ENCODE data around the gene NISCH. TPM values are rescaled to one million over a fixed set of nuclear protein-coding genes. Genes with fewer than 3 reads are reported as not detected.

The NISCH gene
- total RNA-seq, 1 experiment from 2014 or later, result 60.4 TPM

DNA sequence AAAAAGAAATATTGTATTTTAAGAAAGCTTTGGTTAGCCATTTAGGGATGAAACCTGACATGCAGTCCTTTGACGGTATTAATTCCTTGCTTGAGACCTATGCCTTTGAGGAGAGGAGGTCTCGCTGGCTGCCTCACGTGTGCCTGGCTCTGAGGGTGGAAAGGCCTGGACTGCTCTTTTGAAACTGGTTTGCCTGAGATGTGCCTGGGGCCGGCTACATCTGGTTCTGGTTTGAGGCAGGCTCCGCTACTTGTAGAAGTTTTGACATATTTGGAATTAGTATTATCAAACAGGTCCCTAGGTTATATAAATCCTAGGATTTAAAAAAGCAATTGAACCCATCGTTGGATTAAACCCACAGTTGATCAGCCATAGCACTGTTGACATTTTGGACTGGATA lies 6.5 kb downstream of the NISCH start:
- H3K4me2 ChIP-seq (ENCODE audit: low read length), result no peak overlapping the region
- no peaks in the 10 kb centered on the region for H3K9me2 ChIP-seq (replicated peaks; ENCODE audit: low read length)
- ATAC-seq (no peak), DNase-seq (no peak)
- H3K9ac ChIP-seq (ENCODE audit: low read length), result no peak overlapping the region
- no peak overlapping the region for H2AFZ ChIP-seq (ENCODE audit: low read length)
- peaks cover 10% of the 10 kb centered on the region for H3K79me2 ChIP-seq (ENCODE audit: low read length)
- TF ChIP-seq EZH2phosphoT487 (IDR thresholded peaks at IDR 0.05; ENCODE audit: borderline replicate concordance, low read length) (no peak), EZH2 (IDR thresholded peaks at IDR 0.05; ENCODE audit: low read length, unreplicated experiment) (no peak)
- TF ChIP-seq, protein P1, sequence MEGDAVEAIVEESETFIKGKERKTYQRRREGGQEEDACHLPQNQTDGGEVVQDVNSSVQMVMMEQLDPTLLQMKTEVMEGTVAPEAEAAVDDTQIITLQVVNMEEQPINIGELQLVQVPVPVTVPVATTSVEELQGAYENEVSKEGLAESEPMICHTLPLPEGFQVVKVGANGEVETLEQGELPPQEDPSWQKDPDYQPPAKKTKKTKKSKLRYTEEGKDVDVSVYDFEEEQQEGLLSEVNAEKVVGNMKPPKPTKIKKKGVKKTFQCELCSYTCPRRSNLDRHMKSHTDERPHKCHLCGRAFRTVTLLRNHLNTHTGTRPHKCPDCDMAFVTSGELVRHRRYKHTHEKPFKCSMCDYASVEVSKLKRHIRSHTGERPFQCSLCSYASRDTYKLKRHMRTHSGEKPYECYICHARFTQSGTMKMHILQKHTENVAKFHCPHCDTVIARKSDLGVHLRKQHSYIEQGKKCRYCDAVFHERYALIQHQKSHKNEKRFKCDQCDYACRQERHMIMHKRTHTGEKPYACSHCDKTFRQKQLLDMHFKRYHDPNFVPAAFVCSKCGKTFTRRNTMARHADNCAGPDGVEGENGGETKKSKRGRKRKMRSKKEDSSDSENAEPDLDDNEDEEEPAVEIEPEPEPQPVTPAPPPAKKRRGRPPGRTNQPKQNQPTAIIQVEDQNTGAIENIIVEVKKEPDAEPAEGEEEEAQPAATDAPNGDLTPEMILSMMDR (conservative IDR thresholded peaks at IDR 0.05; ENCODE audit: low read depth, low read length), result no peak
- H3K4me1 ChIP-seq (ENCODE audit: insufficient read depth, low read length), result peaks cover under 1% of the 10 kb centered on the region; the same call in 1 of the 2 replicates
- POLR2A ChIA-PET (ENCODE audit: unreplicated experiment), result interaction anchor here (0.7 kb wide), 1 partner anchor 19 kb away, joined by 10 read pairs; no protein-coding TSS in a partner anchor
- H3K27ac ChIP-seq (ENCODE audit: low read length), result no peak overlapping the region
- BruUV-seq (replicated peaks), result no TSS peak
- H3K9me3 ChIP-seq (ENCODE audit: low read length), result no peaks in the 10 kb centered on the region
- CTCF ChIA-PET, result no interaction called here
- no peaks in the 10 kb centered on the region for H3K27me3 ChIP-seq (ENCODE audit: low read length)
- no peak overlapping the region for H3K4me3 ChIP-seq (ENCODE audit: low read length)
- intact Hi-C loops (cut with micrococcal nuclease), result no loop called here
- H4K20me1 ChIP-seq (ENCODE audit: low read length), result no peaks in the 10 kb centered on the region
- peaks cover 41% of the 10 kb centered on the region for H3K36me3 ChIP-seq (ENCODE audit: low read depth, low read length)
- no peaks in the 10 kb centered on the region for H3F3A ChIP-seq (ENCODE audit: low read length, unreplicated experiment)

DNA sequence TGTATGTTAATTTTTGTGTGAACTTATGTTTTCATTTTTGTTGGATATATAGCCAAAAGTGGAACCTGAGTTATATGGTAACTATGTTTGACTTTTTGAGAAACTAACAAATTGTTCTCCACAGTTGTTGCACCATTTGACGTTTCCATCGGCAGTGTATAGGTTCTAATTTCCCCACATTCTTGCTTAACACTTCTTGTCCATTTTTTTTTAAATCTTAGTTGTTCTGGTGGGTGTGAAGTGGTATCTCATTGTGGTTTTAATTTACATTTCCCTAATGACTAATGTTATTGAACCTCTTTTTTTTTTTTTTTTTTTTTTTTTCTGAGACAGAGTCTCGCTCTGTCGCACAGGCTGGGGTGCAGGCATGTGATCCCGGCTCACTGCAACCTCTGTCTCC lies 8.0 kb downstream of the NISCH start:
- POLR2A ChIA-PET (ENCODE audit: unreplicated experiment), result no interaction called here
- peaks cover 39% of the 10 kb centered on the region for H3K36me3 ChIP-seq (ENCODE audit: low read depth, low read length)
- BruUV-seq (replicated peaks), result no TSS peak

DNA sequence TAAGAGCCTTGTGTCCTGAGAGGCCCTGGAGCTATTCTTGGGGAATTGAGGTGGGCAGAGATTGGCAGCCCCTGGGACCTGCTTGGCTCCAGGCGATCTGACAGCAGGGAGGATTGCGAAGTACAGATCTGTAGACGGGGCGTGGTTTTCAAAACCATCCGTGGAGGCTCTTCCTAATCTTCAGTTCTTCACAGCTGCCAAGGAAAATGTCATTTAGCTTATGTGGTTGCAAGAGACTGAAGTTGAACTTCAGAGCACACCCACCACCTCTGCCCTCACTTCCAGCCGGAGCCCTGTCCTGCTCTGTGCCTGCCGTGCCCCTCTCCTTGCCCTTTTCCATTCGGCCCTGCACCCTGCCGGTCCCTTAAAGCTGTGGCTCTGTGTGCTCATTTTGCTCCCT lies 12.9 kb downstream of the NISCH start:
- ChIA-PET CTCF (interaction anchor here (0.6 kb wide), 1 partner anchor 39 kb away, joined by 3 read pairs; no protein-coding TSS in a partner anchor), POLR2A (ENCODE audit: unreplicated experiment) (no interaction called here)
- TF ChIP-seq EZH2 (IDR thresholded peaks at IDR 0.05; ENCODE audit: low read length, unreplicated experiment) (no peak), EZH2phosphoT487 (IDR thresholded peaks at IDR 0.05; ENCODE audit: borderline replicate concordance, low read length) (no peak)
- TF ChIP-seq, protein P1 (conservative IDR thresholded peaks at IDR 0.05; ENCODE audit: low read depth, low read length), result no peak
- no peaks in the 10 kb centered on the region for H3K9me2 ChIP-seq (replicated peaks; ENCODE audit: low read length)
- intact Hi-C loops (cut with micrococcal nuclease), result no loop called here
- H3K4me3 ChIP-seq (ENCODE audit: low read length), result no peak overlapping the region
- BruUV-seq (replicated peaks), result no TSS peak
- H3K9me3 ChIP-seq (ENCODE audit: low read length), result no peaks in the 10 kb centered on the region
- DNase-seq (no peak), ATAC-seq (no peak)
- H3F3A ChIP-seq (ENCODE audit: low read length, unreplicated experiment), result no peaks in the 10 kb centered on the region
- H3K9ac ChIP-seq (ENCODE audit: low read length), result no peak overlapping the region
- peaks cover 12% of the 10 kb centered on the region; the same call in 1 of the 2 replicates for H3K79me2 ChIP-seq (ENCODE audit: low read length)
- H3K36me3 ChIP-seq (ENCODE audit: low read depth, low read length), result peaks cover 19% of the 10 kb centered on the region
- no peak overlapping the region for H2AFZ ChIP-seq (ENCODE audit: low read length)
- H3K27ac ChIP-seq (ENCODE audit: low read length), result no peak overlapping the region
- no peaks in the 10 kb centered on the region for H3K4me1 ChIP-seq (ENCODE audit: insufficient read depth, low read length)
- no peak overlapping the region for H3K4me2 ChIP-seq (ENCODE audit: low read length)
- H3K27me3 ChIP-seq (ENCODE audit: low read length), result no peaks in the 10 kb centered on the region
- H4K20me1 ChIP-seq (ENCODE audit: low read length), result no peaks in the 10 kb centered on the region; the same call in 1 of the 2 replicates

More for the DNA sequence above, 8.0 kb downstream of the NISCH start:
- no peak overlapping the region for H3K9ac ChIP-seq (ENCODE audit: low read length)
- TF ChIP-seq EZH2 (IDR thresholded peaks at IDR 0.05; ENCODE audit: low read length, unreplicated experiment) (no peak), EZH2phosphoT487 (IDR thresholded peaks at IDR 0.05; ENCODE audit: borderline replicate concordance, low read length) (no peak)
- TF ChIP-seq, protein P1 (conservative IDR thresholded peaks at IDR 0.05; ENCODE audit: low read depth, low read length), result no peak
- peaks cover 10% of the 10 kb centered on the region; the same call in 1 of the 2 replicates for H3K79me2 ChIP-seq (ENCODE audit: low read length)
- H3K4me3 ChIP-seq (ENCODE audit: low read length), result no peak overlapping the region
- H3K9me2 ChIP-seq (replicated peaks; ENCODE audit: low read length), result no peaks in the 10 kb centered on the region
- DNase-seq (no peak), ATAC-seq (no peak)
- CTCF ChIA-PET, result no interaction called here
- intact Hi-C loops (cut with micrococcal nuclease), result no loop called here
- H4K20me1 ChIP-seq (ENCODE audit: low read length), result no peaks in the 10 kb centered on the region
- H3K9me3 ChIP-seq (ENCODE audit: low read length), result no peaks in the 10 kb centered on the region
- H3F3A ChIP-seq (ENCODE audit: low read length, unreplicated experiment), result no peaks in the 10 kb centered on the region
- no peak overlapping the region for H2AFZ ChIP-seq (ENCODE audit: low read length)
- no peak overlapping the region for H3K27ac ChIP-seq (ENCODE audit: low read length)
- H3K4me1 ChIP-seq (ENCODE audit: insufficient read depth, low read length), result no peaks in the 10 kb centered on the region
- H3K4me2 ChIP-seq (ENCODE audit: low read length), result no peak overlapping the region
- no peaks in the 10 kb centered on the region for H3K27me3 ChIP-seq (ENCODE audit: low read length)

Data from PC-3 (cell line).